H9 (cell line): ENCODE data around the gene SF3A2. TPM values are rescaled to one million over a fixed set of nuclear protein-coding genes. Genes with fewer than 3 reads are reported as not detected.

Experiments
- DNase-seq: peaks from one replicate; pipeline ENCODE4 v3.0.0-alpha.2; 2017
- H2AFZ ChIP-seq: one replicate; pipeline ENCODE4 v1.6.1; 2013; ENCODE audit warnings: mild to moderate bottlenecking, low read length, control low read depth, moderate library complexity
- H2AK5ac ChIP-seq: 2 replicates; pipeline ENCODE4 v1.6.1; 2013; ENCODE audit warnings: low read length, control low read depth, mixed read lengths; ENCODE audit not compliant: insufficient read length
- H2BK120ac ChIP-seq: one replicate; pipeline ENCODE4 v1.6.1; 2013; ENCODE audit warnings: low read depth, mild to moderate bottlenecking, low read length, control low read depth, inconsistent platforms; ENCODE audit not compliant: poor library complexity, severe bottlenecking
- H2BK12ac ChIP-seq: 2 replicates; pipeline ENCODE4 v1.6.1; 2013; ENCODE audit warnings: low read length, control low read depth, mixed read lengths, low read depth; ENCODE audit not compliant: insufficient read length
- H2BK15ac ChIP-seq: 2 replicates; pipeline ENCODE4 v1.6.1; 2013; ENCODE audit warnings: low read depth, low read length, control low read depth
- H2BK20ac ChIP-seq: one replicate; pipeline ENCODE4 v1.6.1; 2013; ENCODE audit warnings: low read depth, mild to moderate bottlenecking, low read length, control low read depth, inconsistent platforms; ENCODE audit not compliant: poor library complexity, severe bottlenecking
- H2BK5ac ChIP-seq: 2 replicates; pipeline ENCODE4 v1.6.1; 2013; ENCODE audit warnings: low read length, control low read depth, mixed read lengths; ENCODE audit not compliant: insufficient read length
- H3K14ac ChIP-seq: 2 replicates; pipeline ENCODE4 v1.6.1; 2013; ENCODE audit warnings: low read length, control low read depth; ENCODE audit not compliant: insufficient read depth
- H3K18ac ChIP-seq: 2 replicates; pipeline ENCODE4 v1.6.1; 2013; ENCODE audit warnings: low read depth, mild to moderate bottlenecking, mixed read lengths, low read length, control low read depth; ENCODE audit not compliant: insufficient read length
- H3K23ac ChIP-seq: 2 replicates; pipeline ENCODE4 v1.6.1; 2013; ENCODE audit warnings: low read length, control low read depth, mixed read lengths, low read depth; ENCODE audit not compliant: insufficient read length
- H3K23me2 ChIP-seq: 2 replicates; pipeline ENCODE4 v1.6.1; 2013; ENCODE audit warnings: low read depth, mild to moderate bottlenecking, mixed read lengths, low read length, control low read depth; ENCODE audit not compliant: insufficient read length, poor library complexity, severe bottlenecking
- H3K27ac ChIP-seq: 2 replicates; pipeline ENCODE4 v1.5.1; 2013; ENCODE audit warnings: low read length, control low read depth, mixed read lengths, low read depth; ENCODE audit not compliant: insufficient read length
- H3K27me3 ChIP-seq: 2 replicates; pipeline ENCODE4 v1.6.1; 2013; ENCODE audit warnings: low read length, control low read depth, inconsistent platforms; ENCODE audit not compliant: insufficient read depth
- H3K4ac ChIP-seq: 2 replicates; pipeline ENCODE4 v1.6.1; 2013; ENCODE audit warnings: low read depth, mild to moderate bottlenecking, control low read depth, inconsistent platforms, low read length, moderate library complexity
- H3K4me1 ChIP-seq: 2 replicates; pipeline ENCODE4 v1.6.1; 2013; ENCODE audit warnings: low read length, control low read depth, inconsistent platforms; ENCODE audit not compliant: insufficient read depth
- H3K4me2 ChIP-seq: 2 replicates; pipeline ENCODE4 v1.6.1; 2013; ENCODE audit warnings: low read length, control low read depth, mixed read lengths; ENCODE audit not compliant: insufficient read length, insufficient read depth
- H3K56ac ChIP-seq: 2 replicates; pipeline ENCODE4 v1.6.1; 2013; ENCODE audit warnings: low read depth, mild to moderate bottlenecking, mixed read lengths, low read length, control low read depth; ENCODE audit not compliant: insufficient read length
- H3K79me1 ChIP-seq: 2 replicates; pipeline ENCODE4 v1.6.1; 2013; ENCODE audit warnings: low read depth, mild to moderate bottlenecking, moderate library complexity, low read length, control low read depth, inconsistent platforms; ENCODE audit not compliant: insufficient read depth, poor library complexity, severe bottlenecking
- H3K79me2 ChIP-seq: 2 replicates; pipeline ENCODE4 v1.6.1; 2013; ENCODE audit warnings: low read length, control low read depth, inconsistent platforms; ENCODE audit not compliant: insufficient read depth
- H3K9ac ChIP-seq: 2 replicates; pipeline ENCODE4 v1.6.1; 2013; ENCODE audit warnings: low read length, control low read depth, mixed read lengths; ENCODE audit not compliant: insufficient read length; ENCODE audit errors: extremely low read depth
- H3K9me3 ChIP-seq: one replicate; pipeline ENCODE4 v1.6.1; 2013; ENCODE audit warnings: low read depth, low read length, inconsistent platforms; ENCODE audit not compliant: control insufficient read depth
- H3T11ph ChIP-seq: one replicate; pipeline ENCODE4 v1.6.1; 2013; ENCODE audit warnings: mild to moderate bottlenecking, low read length, control low read depth, inconsistent platforms
- H4K20me1 ChIP-seq: one replicate; pipeline ENCODE4 v1.6.1; 2013; ENCODE audit not compliant: control insufficient read depth, insufficient read length, insufficient read depth
- H4K5ac ChIP-seq: 2 replicates; pipeline ENCODE4 v1.6.1; 2013; ENCODE audit warnings: low read depth, mild to moderate bottlenecking, mixed read lengths, low read length, control low read depth; ENCODE audit not compliant: insufficient read length
- H4K8ac ChIP-seq: replicated peaks from 2 replicates; pipeline ENCODE4 v1.6.1; 2013; ENCODE audit warnings: low read length, control low read depth, mixed read lengths, low read depth; ENCODE audit not compliant: insufficient read length
- H4K91ac ChIP-seq: 2 replicates; pipeline ENCODE4 v1.6.1; 2013; ENCODE audit warnings: low read depth, mild to moderate bottlenecking, moderate library complexity, mixed read lengths, low read length, control low read depth; ENCODE audit not compliant: insufficient read length
- H3K27ac Mint-ChIP-seq, 3 experiments: 2 replicates in 2 of 3; 3 replicates in 1 of 3; pipeline ENCODE4 v1.8.0; 2020 to 2021; ENCODE audit warnings: mixed read lengths in 3 of 3, mild to moderate bottlenecking in 1 of 3, moderate library complexity in 1 of 3
- H3K27me3 Mint-ChIP-seq: 2 replicates; pipeline ENCODE4 v1.8.0; 2021; ENCODE audit warnings: low read depth, mild to moderate bottlenecking, moderate library complexity, mixed read lengths
- H3K36me3 Mint-ChIP-seq, 3 experiments: 2 replicates in 2 of 3; 3 replicates in 1 of 3; pipeline ENCODE4 v1.8.0; 2020 to 2021; ENCODE audit warnings: low read depth in 3 of 3, mixed read lengths in 3 of 3; ENCODE audit not compliant: insufficient read depth in 1 of 3
- H3K4me1 Mint-ChIP-seq, 2 experiments: 2 replicates each; pipeline ENCODE4 v1.8.0; 2020; ENCODE audit warnings: mixed read lengths in 2 of 2
- H3K4me3 Mint-ChIP-seq, 2 experiments: 2 replicates in 1 of 2; 3 replicates in 1 of 2; pipeline ENCODE4 v1.8.0; 2020 to 2021; ENCODE audit warnings: mild to moderate bottlenecking in 2 of 2, mixed read lengths in 2 of 2, moderate library complexity in 1 of 2
- H3K9me3 Mint-ChIP-seq, 2 experiments: 2 replicates in 1 of 2; 3 replicates in 1 of 2; pipeline ENCODE4 v1.8.0; 2020; ENCODE audit warnings: mild to moderate bottlenecking in 2 of 2, mixed read lengths in 2 of 2, moderate library complexity in 1 of 2
- WGBS: extraction: QIAGEN DNeasy Blood & Tissue Kit; methylation state at CpG from one replicate; pipeline ENCODE4 v1.1.7; 2013; ENCODE audit warnings: missing lambda C conversion rate, low lambda C conversion rate, mixed read lengths; ENCODE audit not compliant: insufficient read length; ENCODE audit errors: extremely low coverage; 5-methylcytosine and 5-hydroxymethylcytosine counted together
- total RNA-seq: library from RNA; stranded (reverse); gene quantifications from 2 replicates; pipeline ENCODE4 v1.2.1, GENCODE V29; 2021
- TF ChIP-seq, protein P1 (sequence below): fragments of 200-600 bp; sonication (generic); conservative IDR thresholded peaks from 3 replicates; pipeline ENCODE4 v1.8.0; 2021; ENCODE audit warnings: antibody characterized with exemption, mild to moderate bottlenecking

Gene SF3A2
- total RNA-seq, 1 experiment from 2014 or later = 166 TPM

DNA sequence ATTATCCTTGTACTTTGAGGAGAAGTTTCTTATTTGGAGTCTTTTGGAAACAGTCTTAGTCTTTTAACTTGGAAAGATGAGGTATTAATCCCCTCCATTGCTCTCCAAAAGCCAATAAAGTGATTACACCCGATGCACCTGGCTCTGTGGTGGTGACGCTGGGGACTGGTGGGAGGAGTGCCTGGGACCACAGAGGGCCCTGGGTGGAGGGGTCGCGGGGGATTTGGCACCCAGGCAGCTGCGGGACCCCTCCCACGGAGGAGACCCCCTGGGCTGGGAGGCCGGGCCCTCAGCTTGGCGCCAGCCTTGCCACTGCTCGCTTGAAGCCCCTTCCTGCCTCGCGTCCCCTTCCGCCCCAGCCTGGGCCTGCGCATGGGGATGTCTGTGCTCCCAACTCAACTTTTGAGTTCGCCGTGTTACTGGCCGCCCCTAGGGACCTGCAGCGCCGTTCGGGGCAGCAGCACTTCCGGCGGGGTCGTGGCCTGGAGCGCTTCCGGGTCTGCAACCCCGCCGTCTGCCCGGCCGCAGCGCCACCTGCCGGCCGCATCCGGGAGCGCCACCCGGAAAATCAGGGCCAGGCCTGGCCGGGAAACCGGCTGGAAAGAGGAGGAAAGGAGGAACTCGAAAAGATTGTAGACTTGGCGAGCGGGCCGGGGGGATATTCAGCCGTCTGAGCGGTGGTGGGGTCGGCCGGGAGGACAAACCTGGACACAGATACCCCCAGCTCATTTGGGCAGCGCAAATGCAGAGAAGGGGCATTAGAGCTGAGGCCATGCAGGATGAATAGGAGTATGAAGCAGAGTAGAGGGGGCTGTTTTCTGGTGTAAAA is 36.9 kb downstream of the SF3A2 start:
- Histone ChIP-seq H3K23me2 (peaks cover 4% of the 10 kb centered on the region), H3K56ac (no peak overlapping the region), H3K4me2 (peak overlapping the region; percentile 5), H3K79me2 (peaks cover 24% of the 10 kb centered on the region; the same call in 1 of the 2 replicates), H2BK12ac (no peak overlapping the region), H3K4me1 (0 out of 2 replicates have a peak, but pooled peaks cover 2% of the 10 kb centered on the region), H4K91ac (no peak overlapping the region), H3K4ac (no peak overlapping the region), H2BK5ac (no peak overlapping the region), H2BK15ac (no peak overlapping the region), H2BK120ac (no peak overlapping the region), H2AK5ac (no peak overlapping the region), H3K27ac (no peak overlapping the region), H3K9me3 (no peaks in the 10 kb centered on the region), H4K5ac (no peak overlapping the region), H3K9ac (no peak overlapping the region), H4K8ac (no peak overlapping the region), H2BK20ac (no peak overlapping the region), H3K27me3 (no peaks in the 10 kb centered on the region), H2AFZ (no peak overlapping the region), H3T11ph (no peak overlapping the region), H4K20me1 (peaks cover 2% of the 10 kb centered on the region), H3K18ac (no peak overlapping the region), H3K23ac (no peak overlapping the region), H3K79me1 (no peaks in the 10 kb centered on the region), H3K14ac (no peak overlapping the region)
- Mint-ChIP-seq H3K36me3 (peaks cover 21 to 42% (median 28%) of the 10 kb centered on the region in 3 experiments), H3K9me3 (no peaks in the 10 kb centered on the region; a peak in 3 of 5 replicates), H3K4me1 (peaks cover 21 to 25% of the 10 kb centered on the region in 2 experiments), H3K4me3 (peak overlapping the region; percentile 56 to 71), H3K27ac (peak overlapping the region; percentile 89 to 97 (median 96); a peak in 6 of 7 replicates), H3K27me3 (0 out of 2 replicates have a peak, but pooled peaks cover 2% of the 10 kb centered on the region)
- WGBS = no CpG with 5 or more reads among the region's 45 CpGs
- peak; percentile 95 for DNase-seq
- TF ChIP-seq, protein P1, sequence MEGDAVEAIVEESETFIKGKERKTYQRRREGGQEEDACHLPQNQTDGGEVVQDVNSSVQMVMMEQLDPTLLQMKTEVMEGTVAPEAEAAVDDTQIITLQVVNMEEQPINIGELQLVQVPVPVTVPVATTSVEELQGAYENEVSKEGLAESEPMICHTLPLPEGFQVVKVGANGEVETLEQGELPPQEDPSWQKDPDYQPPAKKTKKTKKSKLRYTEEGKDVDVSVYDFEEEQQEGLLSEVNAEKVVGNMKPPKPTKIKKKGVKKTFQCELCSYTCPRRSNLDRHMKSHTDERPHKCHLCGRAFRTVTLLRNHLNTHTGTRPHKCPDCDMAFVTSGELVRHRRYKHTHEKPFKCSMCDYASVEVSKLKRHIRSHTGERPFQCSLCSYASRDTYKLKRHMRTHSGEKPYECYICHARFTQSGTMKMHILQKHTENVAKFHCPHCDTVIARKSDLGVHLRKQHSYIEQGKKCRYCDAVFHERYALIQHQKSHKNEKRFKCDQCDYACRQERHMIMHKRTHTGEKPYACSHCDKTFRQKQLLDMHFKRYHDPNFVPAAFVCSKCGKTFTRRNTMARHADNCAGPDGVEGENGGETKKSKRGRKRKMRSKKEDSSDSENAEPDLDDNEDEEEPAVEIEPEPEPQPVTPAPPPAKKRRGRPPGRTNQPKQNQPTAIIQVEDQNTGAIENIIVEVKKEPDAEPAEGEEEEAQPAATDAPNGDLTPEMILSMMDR = peak; percentile 99
